Loucy (cell line): ENCODE data around the gene COG4.

Experiments
- EZH2phosphoT487 ChIP-seq: fragments of 200-600 bp; IDR thresholded peaks from 2 replicates; pipeline ENCODE4 v1.6.1; 2018; ENCODE audit warnings: antibody characterized with exemption, mild to moderate bottlenecking, moderate library complexity, borderline replicate concordance
- TF ChIP-seq, protein P1 (sequence below): fragments of 200-600 bp; sonication (generic); conservative IDR thresholded peaks from 2 replicates; pipeline ENCODE4 v1.5.1; 2014; ENCODE audit warnings: mild to moderate bottlenecking, antibody characterized with exemption, low read length

DNA sequence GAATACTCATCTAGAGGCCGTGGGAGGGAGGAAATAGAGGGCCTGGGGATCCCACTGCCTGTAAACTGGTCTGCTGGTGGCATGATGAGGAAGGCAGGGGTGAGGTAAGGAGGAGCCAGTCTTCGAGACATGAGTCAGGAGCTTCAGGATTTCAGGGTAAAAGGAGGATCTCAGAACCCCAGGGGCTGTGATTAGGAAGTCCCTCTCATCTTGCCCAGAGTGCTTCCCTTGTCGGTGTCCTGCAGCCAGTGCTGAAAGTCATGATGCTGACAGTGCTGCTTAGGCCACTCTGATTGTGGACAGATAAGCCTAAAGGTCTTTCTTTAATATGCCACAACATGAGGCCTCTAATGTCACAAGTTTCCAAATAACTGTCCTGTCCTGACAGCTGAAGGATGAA is 29.6 kb downstream of the COG4 start:
- TF ChIP-seq, protein P1, sequence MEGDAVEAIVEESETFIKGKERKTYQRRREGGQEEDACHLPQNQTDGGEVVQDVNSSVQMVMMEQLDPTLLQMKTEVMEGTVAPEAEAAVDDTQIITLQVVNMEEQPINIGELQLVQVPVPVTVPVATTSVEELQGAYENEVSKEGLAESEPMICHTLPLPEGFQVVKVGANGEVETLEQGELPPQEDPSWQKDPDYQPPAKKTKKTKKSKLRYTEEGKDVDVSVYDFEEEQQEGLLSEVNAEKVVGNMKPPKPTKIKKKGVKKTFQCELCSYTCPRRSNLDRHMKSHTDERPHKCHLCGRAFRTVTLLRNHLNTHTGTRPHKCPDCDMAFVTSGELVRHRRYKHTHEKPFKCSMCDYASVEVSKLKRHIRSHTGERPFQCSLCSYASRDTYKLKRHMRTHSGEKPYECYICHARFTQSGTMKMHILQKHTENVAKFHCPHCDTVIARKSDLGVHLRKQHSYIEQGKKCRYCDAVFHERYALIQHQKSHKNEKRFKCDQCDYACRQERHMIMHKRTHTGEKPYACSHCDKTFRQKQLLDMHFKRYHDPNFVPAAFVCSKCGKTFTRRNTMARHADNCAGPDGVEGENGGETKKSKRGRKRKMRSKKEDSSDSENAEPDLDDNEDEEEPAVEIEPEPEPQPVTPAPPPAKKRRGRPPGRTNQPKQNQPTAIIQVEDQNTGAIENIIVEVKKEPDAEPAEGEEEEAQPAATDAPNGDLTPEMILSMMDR = no peak
- TF ChIP-seq EZH2phosphoT487 = no peak
